NCI-H345 (cell line): ENCODE data around the gene EMP1.
"Not testable (repeated sequence)": the region's sequence is repeated elsewhere in the genome, so short reads cannot be mapped to it uniquely, and the experiment has no call there.

Source experiments
- DNase-seq: peaks from one replicate; lab custom pipeline; 2025; lab: John Stamatoyannopoulos, UW

Gene EMP1

DNA sequence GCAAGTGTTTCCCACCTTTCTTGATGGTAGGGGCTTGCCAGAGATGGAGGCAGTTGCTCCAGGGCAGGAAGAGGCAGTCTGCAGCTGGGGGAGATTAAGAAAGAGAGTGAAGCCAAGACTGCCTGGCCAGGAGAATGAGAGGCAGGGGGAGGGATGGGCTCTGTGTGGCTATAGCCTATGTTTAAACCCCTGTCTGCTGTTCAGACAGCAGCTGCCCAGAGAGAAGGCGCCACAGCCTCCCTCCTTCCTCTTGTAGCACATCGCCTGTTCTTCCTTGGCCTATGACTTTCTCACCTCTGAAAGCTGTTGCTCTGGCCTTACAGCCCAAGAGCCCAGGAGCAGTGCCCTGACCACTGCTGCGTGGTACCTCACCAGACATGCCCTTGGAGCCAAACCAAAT is 61.7 kb downstream of the EMP1 start:
- DNase-seq: no peak

DNA sequence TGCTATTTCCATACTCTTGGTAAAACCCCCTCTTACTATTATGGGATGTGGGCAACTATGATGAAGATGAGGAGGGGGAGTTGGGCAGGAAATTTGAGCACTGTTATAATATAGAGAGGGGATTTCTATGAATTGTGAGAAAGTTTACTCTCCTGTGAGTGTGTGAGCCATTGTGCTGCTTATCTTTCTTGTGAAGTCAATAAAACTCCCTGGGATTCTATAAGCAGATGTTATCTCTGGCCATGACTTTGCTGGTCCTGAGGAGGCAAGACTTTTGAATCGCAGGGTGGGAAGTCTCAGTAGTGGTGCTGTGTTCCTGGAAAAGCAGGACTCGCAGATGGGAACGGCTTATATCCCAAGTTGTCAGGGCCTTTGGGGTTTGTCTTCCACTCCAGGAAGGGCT is 62.2 kb downstream of the EMP1 start:
- no peak for DNase-seq

DNA sequence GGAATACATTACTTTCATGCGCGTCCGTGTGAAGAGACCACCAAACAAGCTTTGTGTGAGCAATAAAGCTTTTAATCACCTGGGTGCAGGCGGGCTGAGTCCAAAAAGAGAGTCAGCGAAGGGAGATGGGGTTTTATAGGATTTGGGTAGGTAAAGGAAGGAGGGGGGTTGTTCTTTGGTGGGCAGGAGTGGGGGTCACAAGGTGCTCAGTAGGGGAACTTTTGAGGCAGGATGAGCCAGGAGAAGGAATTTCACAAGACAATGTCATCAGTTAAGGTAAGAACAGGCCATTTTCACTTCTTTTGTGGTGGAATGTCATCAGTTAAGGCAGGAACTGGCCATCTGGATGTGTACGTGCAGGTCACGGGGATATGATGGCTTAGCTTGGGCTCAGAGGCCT is 63.1 kb downstream of the EMP1 start:
- not testable (repeated sequence) for DNase-seq

DNA sequence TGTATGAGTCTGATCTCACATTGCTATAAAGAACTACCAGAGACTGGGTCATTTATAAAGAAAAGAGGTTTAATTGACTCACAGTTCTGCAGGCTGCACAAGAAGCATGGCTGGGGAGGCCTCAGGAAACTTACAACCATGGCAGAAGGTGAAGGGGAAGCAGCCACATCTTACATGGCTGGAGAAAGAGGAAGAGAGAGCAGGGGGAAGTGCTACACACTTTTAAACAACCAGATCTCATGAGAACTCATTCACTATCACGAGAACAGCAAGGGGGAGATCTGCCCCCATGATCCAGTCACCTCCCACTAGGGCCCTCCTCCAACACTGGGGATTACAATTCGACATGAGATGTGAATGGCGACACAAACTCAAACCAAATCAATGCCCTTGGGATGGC is 71.3 kb downstream of the EMP1 start:
- DNase-seq: not testable (repeated sequence)

DNA sequence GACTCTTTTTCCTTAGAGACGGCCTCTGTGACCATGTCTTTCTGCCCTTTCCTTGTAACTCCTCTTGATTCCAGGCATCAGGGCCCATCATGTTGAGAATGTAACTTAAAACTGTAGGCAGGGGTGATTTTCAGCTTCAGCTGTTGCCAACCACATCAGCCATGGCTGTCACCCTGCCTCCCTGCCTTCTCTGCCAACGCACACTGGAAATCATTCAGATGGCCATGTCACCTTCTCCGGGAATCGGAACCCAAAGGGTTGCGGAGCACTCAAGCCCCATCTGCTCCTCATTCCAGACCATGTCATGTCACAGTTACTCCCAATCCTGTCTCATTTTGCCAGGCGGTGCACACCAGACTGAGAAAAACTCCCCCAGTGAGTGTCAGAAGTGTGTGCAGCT is 72.1 kb downstream of the EMP1 start:
- DNase-seq: no peak
